ENCODE results near the gene PLEKHG3. TPM values are rescaled to one million over a fixed set of nuclear protein-coding genes. Genes with fewer than 3 reads are reported as not detected.

Gene PLEKHG3
- total RNA-seq, 2 experiments from 2014 or later = 3.9 to 4.5 TPM

DNA sequence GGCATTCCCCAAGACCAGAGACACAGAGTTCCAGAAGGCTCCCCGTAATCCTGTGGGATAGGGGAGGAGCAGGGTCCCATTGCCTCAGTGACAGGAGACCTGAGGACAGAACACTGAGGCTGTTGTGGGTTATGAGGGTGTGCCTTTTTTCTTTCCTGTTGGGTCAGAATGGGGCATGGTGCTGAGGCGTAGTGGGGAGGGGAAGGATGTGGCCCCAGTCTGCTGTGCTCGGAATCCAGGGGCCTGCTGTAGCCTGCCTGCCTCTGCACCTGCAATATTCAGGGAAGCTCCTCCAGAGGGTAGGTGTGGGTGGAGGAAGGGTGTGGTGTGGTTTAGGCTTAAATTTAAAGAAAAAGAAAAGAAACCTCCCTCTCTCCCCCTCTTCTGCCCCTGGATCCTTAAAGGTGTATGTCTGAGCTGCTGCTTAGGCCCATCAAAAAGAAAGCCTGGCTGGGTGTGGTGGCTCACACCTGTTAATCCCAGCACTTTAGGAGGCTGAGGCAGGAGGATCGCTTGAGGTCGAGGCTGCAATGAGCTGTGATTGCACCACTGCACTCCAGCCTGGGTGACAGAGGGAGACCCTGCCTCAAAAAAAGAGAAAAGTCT is 18.7 kb downstream of the PLEKHG3 start:
- CTCF ChIA-PET = no interaction called here
- POLR2A ChIA-PET = no interaction called here

DNA sequence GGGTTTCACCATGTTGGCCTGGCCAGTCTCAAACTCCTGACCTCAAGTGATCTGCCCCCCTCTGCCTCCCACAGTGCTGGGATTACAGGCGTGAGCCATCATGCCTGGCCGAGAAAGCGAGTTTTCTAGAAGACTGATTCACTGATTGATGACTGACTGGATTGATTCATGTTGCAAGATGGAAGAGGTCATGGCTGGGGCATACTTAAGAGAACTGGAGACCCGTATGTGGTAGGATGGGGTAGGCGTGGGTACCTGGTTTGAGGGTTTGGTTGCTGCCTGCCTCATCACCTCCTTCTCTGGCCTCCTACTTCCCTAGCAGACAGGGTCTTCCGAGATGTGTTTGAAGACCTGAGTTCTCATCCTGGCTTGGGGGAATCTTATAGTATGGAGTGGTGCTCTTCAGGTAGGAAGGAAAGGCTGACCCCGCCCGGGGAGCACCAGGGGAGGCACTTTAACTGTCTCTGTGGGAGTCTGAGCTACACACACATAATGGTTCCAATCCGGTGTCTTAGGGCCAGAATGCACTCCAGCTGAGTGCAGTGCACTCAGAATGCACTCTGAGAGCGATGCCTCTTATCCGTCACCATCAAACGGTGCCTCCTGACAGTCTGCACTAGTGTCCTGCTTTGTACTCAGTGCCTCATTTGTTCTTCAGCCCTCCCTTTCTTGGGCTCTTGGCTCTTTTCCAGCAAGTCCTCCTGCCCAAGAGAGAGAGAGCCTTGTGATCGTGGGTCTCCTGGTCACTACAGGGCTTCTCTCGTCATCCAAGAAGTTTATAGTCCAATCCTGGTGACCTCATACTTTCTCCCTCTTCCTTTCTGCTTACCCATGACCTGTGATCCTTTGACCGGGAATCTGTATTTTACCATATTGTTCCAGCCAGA is 19.7 kb downstream of the PLEKHG3 start:
- ChIA-PET CTCF (no interaction called here), POLR2A (no interaction called here)

- CTCF ChIA-PET = no interaction called here
Observed at GRCh38 chr14:64724578-64724930, 20.3 kb downstream of the PLEKHG3 start.

DNA sequence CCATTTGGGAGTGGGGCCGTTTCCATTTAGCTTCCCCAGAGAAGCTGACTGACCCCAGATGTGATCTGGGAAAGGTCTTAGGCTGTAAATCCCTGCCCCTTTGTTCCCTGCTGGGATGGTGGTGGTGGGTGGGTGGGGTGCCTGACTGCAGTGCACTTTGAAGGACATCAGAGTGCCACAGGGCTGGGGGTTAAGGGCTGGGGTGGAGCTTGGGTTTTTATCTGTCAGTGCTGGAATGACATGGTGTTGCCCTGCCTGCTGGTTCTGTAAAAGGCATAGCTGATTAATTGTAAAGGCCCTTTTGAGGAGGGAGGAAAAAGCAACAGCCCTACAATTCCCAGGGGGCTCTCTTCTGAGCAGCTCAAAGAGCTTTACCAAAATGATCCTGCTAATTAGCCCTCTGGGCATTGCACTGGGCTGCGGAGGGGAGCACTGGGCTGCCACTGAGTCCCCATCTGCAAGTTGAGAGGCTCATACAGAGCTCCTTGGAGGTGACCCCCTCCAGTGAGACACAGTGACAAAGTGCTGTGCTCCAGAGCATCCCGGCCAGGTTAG is 21.1 kb downstream of the PLEKHG3 start:
- ChIA-PET POLR2A (no interaction called here), CTCF (interaction anchor here (0.5 to 1.0 kb wide), 2 partner anchors 22 to 30 kb away, joined by 3 read pairs; no protein-coding TSS in a partner anchor)

More at GRCh38 chr14:64724578-64724930, 20.3 kb downstream of the PLEKHG3 start:
- POLR2A ChIA-PET = no interaction called here

DNA sequence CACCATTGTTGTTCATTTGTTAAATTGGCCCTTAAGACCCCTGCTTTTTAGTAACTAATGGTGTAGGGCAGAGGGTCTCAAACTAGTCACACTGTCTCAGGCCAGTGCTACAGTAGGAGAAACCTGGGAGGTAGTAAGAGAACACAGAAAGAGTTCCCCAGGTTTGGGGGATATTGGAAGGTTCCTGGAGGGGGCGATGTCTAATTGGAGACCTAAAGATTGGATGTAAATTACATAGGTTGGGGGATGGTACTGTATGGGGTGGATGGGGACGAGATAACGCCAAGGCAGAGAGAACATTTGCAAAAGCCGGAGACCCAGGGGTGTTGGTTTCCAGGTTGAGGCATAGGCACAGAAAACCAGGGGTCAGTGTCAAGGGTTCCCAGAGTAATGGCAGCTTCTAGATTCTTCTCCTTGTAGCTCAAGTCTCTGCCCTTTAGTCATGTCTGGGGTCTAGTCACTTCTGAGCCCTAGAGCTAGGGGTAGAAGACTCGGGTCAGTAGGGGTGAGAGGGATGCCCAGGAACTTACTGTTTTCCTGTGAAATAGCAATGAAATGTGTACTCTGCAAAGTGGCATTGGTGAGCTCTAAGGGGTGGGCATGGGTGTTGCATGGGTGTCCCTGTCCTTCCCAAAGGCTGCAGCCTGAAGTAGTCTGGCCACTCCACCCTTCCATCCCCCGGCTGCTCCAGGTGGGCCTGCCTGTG is 21.8 kb downstream of the PLEKHG3 start:
- ChIA-PET CTCF (interaction anchor here (0.6 to 1.0 kb wide), 2 partner anchors 26 to 29 kb away, joined by 3 read pairs; no protein-coding TSS in a partner anchor), POLR2A (interaction anchor here (0.6 kb wide), 1 partner anchor 1424 kb away, joined by 3 read pairs; no protein-coding TSS in a partner anchor)

GRCh38 chr14:64726585-64726890 is 22.3 kb downstream of the PLEKHG3 start:
- ChIA-PET POLR2A (interaction anchor here (0.6 kb wide), 1 partner anchor 1425 kb away, joined by 3 read pairs; no protein-coding TSS in a partner anchor), CTCF (interaction anchor here (0.6 kb wide), 1 partner anchor 26 kb away, joined by 3 read pairs; no protein-coding TSS in a partner anchor)

- POLR2A ChIA-PET = no interaction called here
- CTCF ChIA-PET = no interaction called here
Observed at GRCh38 chr14:64727551-64728071, 23.4 kb downstream of the PLEKHG3 start.

DNA sequence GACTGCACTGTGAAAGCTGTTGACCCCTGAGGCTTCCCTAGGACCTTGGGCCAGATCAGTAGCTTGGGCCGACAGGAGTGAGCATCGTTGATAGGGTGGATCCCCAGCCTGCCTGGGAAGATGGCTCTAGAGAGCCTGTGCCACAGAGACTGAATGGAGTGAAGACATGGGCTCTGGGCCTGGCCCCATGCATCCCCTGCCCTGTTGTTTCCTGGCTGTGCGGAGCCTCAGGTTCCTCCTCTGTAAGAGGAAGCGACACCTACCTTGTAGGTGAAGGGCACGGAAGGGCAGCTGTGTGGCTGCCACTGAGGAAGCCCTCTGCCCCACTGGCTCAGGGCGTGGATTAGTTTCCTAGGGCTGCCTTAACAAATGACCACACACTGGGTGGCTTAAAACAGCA is 23.9 kb downstream of the PLEKHG3 start:
- CTCF ChIA-PET = no interaction called here
- POLR2A ChIA-PET = no interaction called here

- ChIA-PET POLR2A (no interaction called here), CTCF (no interaction called here)
Observed at GRCh38 chr14:64728856-64729255, 24.6 kb downstream of the PLEKHG3 start.

- POLR2A ChIA-PET = no interaction called here
- CTCF ChIA-PET = no interaction called here
Observed at GRCh38 chr14:64729386-64730060, 25.3 kb downstream of the PLEKHG3 start.

- CTCF ChIA-PET = no interaction called here
- POLR2A ChIA-PET = no interaction called here
Observed at GRCh38 chr14:64730061-64730440, 25.8 kb downstream of the PLEKHG3 start.

DNA sequence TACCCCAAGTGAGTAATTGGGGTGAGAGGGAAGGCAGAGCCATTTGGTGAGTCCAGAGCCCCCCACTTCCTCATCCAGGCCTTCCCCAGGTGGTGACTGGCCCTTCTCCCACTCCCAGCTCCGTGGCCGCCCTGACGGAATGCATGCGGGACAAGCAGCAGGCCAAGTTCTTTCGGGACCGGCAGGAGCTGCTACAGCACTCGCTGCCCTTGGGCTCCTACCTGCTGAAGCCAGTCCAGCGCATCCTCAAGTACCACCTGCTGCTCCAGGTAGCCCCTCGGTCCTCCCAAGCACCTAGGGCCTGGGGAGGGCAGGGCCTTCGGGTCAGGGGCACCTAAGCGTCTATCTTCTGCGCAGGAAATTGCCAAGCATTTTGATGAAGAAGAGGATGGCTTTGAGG is 26.5 kb downstream of the PLEKHG3 start:
- POLR2A ChIA-PET = no interaction called here

GRCh38 chr14:64731141-64731581 is 26.9 kb downstream of the PLEKHG3 start:
- ChIA-PET CTCF (no interaction called here), POLR2A (no interaction called here)

More for the DNA sequence above, 26.5 kb downstream of the PLEKHG3 start:
- CTCF ChIA-PET = no interaction called here

GRCh38 chr14:64732066-64732465 is 27.8 kb downstream of the PLEKHG3 start:
- ChIA-PET CTCF (no interaction called here), POLR2A (no interaction called here)

- POLR2A ChIA-PET = no interaction called here
- CTCF ChIA-PET = no interaction called here
Observed at GRCh38 chr14:64732536-64733120, 28.4 kb downstream of the PLEKHG3 start.

DNA sequence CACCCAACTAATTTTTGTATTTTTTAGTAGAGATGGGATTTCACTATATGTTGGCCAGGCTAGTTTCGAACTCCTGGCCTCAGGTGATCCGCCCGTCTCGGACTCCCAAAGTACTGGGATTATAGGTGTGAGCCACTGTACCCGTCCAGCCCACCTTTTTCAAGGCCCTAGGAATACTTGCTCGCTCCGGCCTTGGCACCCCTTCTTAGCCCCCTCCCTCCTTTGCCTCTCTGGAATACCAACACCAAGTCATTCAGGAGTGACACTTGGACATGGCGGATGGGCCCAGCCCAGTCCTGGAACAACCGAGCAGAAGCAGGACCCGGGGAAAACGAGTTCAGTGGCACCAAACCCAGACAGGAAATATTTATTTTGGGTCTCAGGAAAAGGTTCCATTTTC is 29.1 kb downstream of the PLEKHG3 start:
- ChIA-PET POLR2A (no interaction called here), CTCF (no interaction called here)

DNA sequence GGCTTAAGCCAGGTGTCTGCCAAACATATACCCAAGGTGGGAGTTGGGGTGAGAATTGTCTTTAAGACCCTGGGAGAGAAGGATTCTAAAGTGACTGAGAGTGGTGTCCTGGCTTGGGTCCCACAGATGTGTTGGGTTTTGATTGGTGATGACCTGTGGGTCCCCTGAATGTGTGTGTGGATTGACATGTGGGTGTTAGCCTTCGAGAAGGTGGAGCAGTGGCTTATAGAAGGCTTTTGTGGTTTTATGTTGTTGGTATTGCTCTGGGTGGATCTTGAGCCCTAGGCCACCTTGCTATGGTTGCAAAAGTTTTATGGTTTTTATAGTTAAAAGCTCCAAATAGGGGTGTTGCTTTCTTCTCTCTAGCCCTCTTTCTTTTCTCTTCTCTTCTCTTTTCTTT is 29.7 kb downstream of the PLEKHG3 start:
- POLR2A ChIA-PET = no interaction called here
- CTCF ChIA-PET = no interaction called here

DNA sequence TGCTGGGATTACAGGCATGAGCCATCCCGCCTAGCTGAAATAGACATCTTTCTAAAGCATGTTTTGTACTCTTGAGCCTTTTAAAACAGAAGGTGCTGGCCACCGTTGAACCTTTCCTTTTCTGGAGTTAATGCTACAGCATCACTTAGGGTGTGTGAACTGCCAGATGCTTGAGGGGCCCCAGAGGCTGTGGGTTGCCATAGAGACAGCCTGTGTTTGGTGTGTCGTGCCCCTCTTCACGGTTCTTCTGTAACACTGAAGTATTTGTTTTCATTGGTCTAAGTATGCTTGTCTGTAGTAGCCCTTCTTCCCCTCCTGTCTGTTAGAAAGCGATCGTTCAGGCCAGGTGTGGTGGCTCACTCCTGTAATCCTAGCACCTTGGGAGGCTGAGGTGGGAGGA is 30.8 kb downstream of the PLEKHG3 start:
- ChIA-PET CTCF (no interaction called here), POLR2A (no interaction called here)
